ENCODE results near the gene ZNF385B.

The ZNF385B gene

GRCh38 chr2:179855673-179856072 lies 5.7 kb downstream of the ZNF385B start:
- DNase-seq (ENCODE audit: low read depth), result no peak

- no peak for DNase-seq (ENCODE audit: low read depth)
Measured at GRCh38 chr2:179854891-179855290, 6.5 kb downstream of the ZNF385B start.

GRCh38 chr2:179853108-179853507 lies 8.3 kb downstream of the ZNF385B start:
- DNase-seq (ENCODE audit: low read depth), result no peak

GRCh38 chr2:179850188-179850587 lies 11.2 kb downstream of the ZNF385B start:
- no peak for DNase-seq (ENCODE audit: low read depth)

- DNase-seq (ENCODE audit: low read depth), result no peak
Measured at GRCh38 chr2:179849719-179850118, 11.7 kb downstream of the ZNF385B start.

- DNase-seq (ENCODE audit: low read depth), result no peak
Measured at GRCh38 chr2:179843541-179843940, 17.9 kb downstream of the ZNF385B start.

GRCh38 chr2:179842498-179843153 lies 18.8 kb downstream of the ZNF385B start:
- DNase-seq (ENCODE audit: low read depth), result no peak

GRCh38 chr2:179840840-179841239 lies 20.6 kb downstream of the ZNF385B start:
- no peak for DNase-seq (ENCODE audit: low read depth)

- DNase-seq (ENCODE audit: low read depth), result no peak
Measured at GRCh38 chr2:179837408-179837807, 24.0 kb downstream of the ZNF385B start.

- no peak for DNase-seq (ENCODE audit: low read depth)
Measured at GRCh38 chr2:179830043-179830787, 31.2 kb downstream of the ZNF385B start.

- DNase-seq (ENCODE audit: low read depth), result no peak
Measured at GRCh38 chr2:179826297-179826696, 35.1 kb downstream of the ZNF385B start.

GRCh38 chr2:179825494-179825893 lies 35.9 kb downstream of the ZNF385B start:
- DNase-seq (ENCODE audit: low read depth), result no peak

GRCh38 chr2:179824961-179825360 lies 36.5 kb downstream of the ZNF385B start:
- no peak for DNase-seq (ENCODE audit: low read depth)

GRCh38 chr2:179822540-179822939 lies 38.9 kb downstream of the ZNF385B start:
- no peak for DNase-seq (ENCODE audit: low read depth)

- DNase-seq (ENCODE audit: low read depth), result no peak
Measured at GRCh38 chr2:179818546-179818945, 42.9 kb downstream of the ZNF385B start.

GRCh38 chr2:179817181-179817841 lies 44.1 kb downstream of the ZNF385B start:
- DNase-seq (ENCODE audit: low read depth), result no peak

- DNase-seq (ENCODE audit: low read depth), result no peak
Measured at GRCh38 chr2:179814050-179814449, 47.4 kb downstream of the ZNF385B start.

GRCh38 chr2:179812501-179812900 lies 48.9 kb downstream of the ZNF385B start:
- DNase-seq (ENCODE audit: low read depth), result no peak

GRCh38 chr2:179811042-179811441 lies 50.4 kb downstream of the ZNF385B start:
- no peak for DNase-seq (ENCODE audit: low read depth)

GRCh38 chr2:179809606-179810005 lies 51.8 kb downstream of the ZNF385B start:
- DNase-seq (ENCODE audit: low read depth), result no peak

GRCh38 chr2:179805001-179805400 lies 56.4 kb downstream of the ZNF385B start:
- no peak for DNase-seq (ENCODE audit: low read depth)

GRCh38 chr2:179804206-179804605 lies 57.2 kb downstream of the ZNF385B start:
- DNase-seq (ENCODE audit: low read depth), result no peak
